ENCODE results near the gene NKX3-2. TPM values are rescaled to one million over a fixed set of nuclear protein-coding genes. Genes with fewer than 3 reads are reported as not detected.

The NKX3-2 gene
- total RNA-seq, 1 experiment from 2014 or later = not detected

- intact Hi-C loops (cut with micrococcal nuclease; ENCODE audit: unreplicated experiment) = no loop called here
- ChIA-PET POLR2A (ENCODE audit: unreplicated experiment) (interaction anchor here (0.7 kb wide), 1 partner anchor 21 kb away, joined by 4 read pairs; no protein-coding TSS in a partner anchor), CTCF (no interaction called here)
- no peaks in the 10 kb centered on the region for H3K9me2 ChIP-seq (ENCODE audit: insufficient read depth)
- no peaks in the 10 kb centered on the region for H3K27me3 ChIP-seq (ENCODE audit: insufficient read depth, low read depth)
- H3F3A ChIP-seq (ENCODE audit: insufficient read depth, low read depth) = no peaks in the 10 kb centered on the region
- H3K4me3 ChIP-seq = no peak overlapping the region
- H4K20me1 ChIP-seq (ENCODE audit: insufficient read depth) = no peaks in the 10 kb centered on the region
- no peaks in the 10 kb centered on the region for H3K36me3 ChIP-seq (ENCODE audit: low read depth)
- no peak overlapping the region for H3K4me2 ChIP-seq
- H2AFZ ChIP-seq = no peak overlapping the region
- no TSS peak for BruUV-seq (replicated peaks)
- H3K4me1 ChIP-seq (replicated peaks; ENCODE audit: insufficient read depth) = no peaks in the 10 kb centered on the region
- no peaks in the 10 kb centered on the region for H3K9me3 ChIP-seq (ENCODE audit: insufficient read depth, low read depth)
- H3K27ac ChIP-seq = no peak overlapping the region
- no peak for TF ChIP-seq EZH2 (IDR thresholded peaks at IDR 0.05; ENCODE audit: low read depth)
- no peak for TF ChIP-seq CTCF (conservative IDR thresholded peaks at IDR 0.05)
- H3K79me2 ChIP-seq (ENCODE audit: low read depth) = no peaks in the 10 kb centered on the region
- no peak for DNase-seq
Observed at GRCh38 chr4:13524504-13525243, 19.6 kb downstream of the NKX3-2 start.

GRCh38 chr4:13523591-13524503 lies 20.5 kb downstream of the NKX3-2 start:
- intact Hi-C loops (cut with micrococcal nuclease; ENCODE audit: unreplicated experiment) = no loop called here
- Histone ChIP-seq H3K27ac (no peak overlapping the region), H3K36me3 (ENCODE audit: low read depth) (no peaks in the 10 kb centered on the region), H3K9me2 (ENCODE audit: insufficient read depth) (no peaks in the 10 kb centered on the region), H3K27me3 (ENCODE audit: insufficient read depth, low read depth) (no peaks in the 10 kb centered on the region), H3K4me2 (no peak overlapping the region), H3F3A (ENCODE audit: insufficient read depth, low read depth) (no peaks in the 10 kb centered on the region), H3K79me2 (ENCODE audit: low read depth) (no peaks in the 10 kb centered on the region), H3K4me3 (no peak overlapping the region), H3K4me1 (replicated peaks; ENCODE audit: insufficient read depth) (no peaks in the 10 kb centered on the region), H4K20me1 (ENCODE audit: insufficient read depth) (no peaks in the 10 kb centered on the region), H3K9me3 (ENCODE audit: insufficient read depth, low read depth) (no peaks in the 10 kb centered on the region), H2AFZ (no peak overlapping the region)
- BruUV-seq (replicated peaks) = no TSS peak
- no peak for TF ChIP-seq CTCF (conservative IDR thresholded peaks at IDR 0.05)
- no peak for TF ChIP-seq EZH2 (IDR thresholded peaks at IDR 0.05; ENCODE audit: low read depth)
- ChIA-PET POLR2A (ENCODE audit: unreplicated experiment) (interaction anchor here (0.7 kb wide), 2 partner anchors 22 to 39 kb away, joined by 4 read pairs; no protein-coding TSS in a partner anchor), CTCF (no interaction called here)
- no peak for DNase-seq

- Histone ChIP-seq H3K9me3 (ENCODE audit: insufficient read depth, low read depth) (no peaks in the 10 kb centered on the region), H3K79me2 (ENCODE audit: low read depth) (no peaks in the 10 kb centered on the region), H3K27me3 (ENCODE audit: insufficient read depth, low read depth) (no peaks in the 10 kb centered on the region), H3K4me3 (no peak overlapping the region), H3K27ac (no peak overlapping the region), H3K4me1 (replicated peaks; ENCODE audit: insufficient read depth) (no peaks in the 10 kb centered on the region), H4K20me1 (ENCODE audit: insufficient read depth) (no peaks in the 10 kb centered on the region), H3K4me2 (no peak overlapping the region), H3K36me3 (ENCODE audit: low read depth) (no peaks in the 10 kb centered on the region), H3K9me2 (ENCODE audit: insufficient read depth) (no peaks in the 10 kb centered on the region), H2AFZ (no peak overlapping the region), H3F3A (ENCODE audit: insufficient read depth, low read depth) (no peaks in the 10 kb centered on the region)
- ChIA-PET CTCF (no interaction called here), POLR2A (ENCODE audit: unreplicated experiment) (no interaction called here)
- no TSS peak for BruUV-seq (replicated peaks)
- intact Hi-C loops (cut with micrococcal nuclease; ENCODE audit: unreplicated experiment) = no loop called here
- no peak for DNase-seq
- no peak for TF ChIP-seq CTCF (conservative IDR thresholded peaks at IDR 0.05)
- no peak for TF ChIP-seq EZH2 (IDR thresholded peaks at IDR 0.05; ENCODE audit: low read depth)
Observed at GRCh38 chr4:13523105-13523477, 21.2 kb downstream of the NKX3-2 start.

All from PC-9 (cell line).